Esophagus squamous epithelium (tissue), 5 donors: ENCODE results near the gene EPB41L1. TPM values are rescaled to one million over a fixed set of nuclear protein-coding genes. Genes with fewer than 3 reads are reported as not detected.

Experiments
- DNase-seq: peaks from one replicate; lab custom pipeline; 2025; lab: John Stamatoyannopoulos, UW
- H3K27ac ChIP-seq, 4 donors: fragments of 200-600 bp; sonication (generic); one replicate each; pipeline ENCODE4 v1.5.1; 2016 to 2019; ENCODE audit warnings: mild to moderate bottlenecking in 1 of 4
- H3K27me3 ChIP-seq, 4 donors: fragments of 200-600 bp; sonication (generic); 1 replicate in 3 of 4; 2 replicates in 1 of 4; pipeline versions ENCODE4 v1.5.1 to v1.6.0; 2017 to 2021; ENCODE audit warnings: antibody characterized with exemption in 1 of 4
- H3K36me3 ChIP-seq, 3 donors: fragments of 200-600 bp; sonication (generic); one replicate each; pipeline ENCODE4 v1.5.1; 2016 to 2019
- H3K4me1 ChIP-seq, 3 donors: fragments of 200-600 bp; sonication (generic); one replicate each; pipeline ENCODE4 v1.5.1; 2017 to 2019
- H3K4me3 ChIP-seq, 4 donors: fragments of 200-600 bp; sonication (generic); 1 replicate in 3 of 4; 2 replicates in 1 of 4; pipeline ENCODE4 v1.5.1; 2016 to 2019; ENCODE audit warnings: mild to moderate bottlenecking in 2 of 4, moderate library complexity in 1 of 4
- H3K9me3 ChIP-seq, 3 donors: fragments of 200-600 bp; sonication (generic); one replicate each; pipeline ENCODE4 v1.5.1; 2016 to 2019
- CTCF ChIP-seq, 6 experiments: fragments of 450-650 bp in 4 of 6; fragments of 200-600 bp in 2 of 6; sonication (generic) in 2 of 6; IDR thresholded peaks; one replicate each; pipeline ENCODE4 v1.5.1; 2016 to 2019; ENCODE audit warnings: antibody characterized with exemption in 6 of 6, mild to moderate bottlenecking in 4 of 6, moderate library complexity in 4 of 6
- POLR2A ChIP-seq, 4 donors: fragments of 450-650 bp; IDR thresholded peaks; one replicate each; pipeline ENCODE4 v1.6.1; 2017; ENCODE audit warnings: antibody characterized with exemption in 4 of 4, mild to moderate bottlenecking in 4 of 4, moderate library complexity in 3 of 4
- WGBS, 2 donors: methylation state at CpG; one replicate each; pipeline ENCODE4 v1.1.5; 2018; 5-methylcytosine and 5-hydroxymethylcytosine counted together
- intact Hi-C: fragments of 100-400 bp; cut with DNase I; formaldehyde crosslinking; loops from one replicate; pipeline ENCODE4 v1.15.0; 2022
- total RNA-seq, 4 donors: library from RNA; depleted of rRNA; stranded (reverse); fragments of >200 nt; gene quantifications; one replicate each; pipeline ENCODE4 v1.1.0, GENCODE V29; 2016
- donor health status: DM: yes; HTN: yes; CAD: no.

Gene EPB41L1
- total RNA-seq, 4 donors from 2014 or later = 39.1 to 112 (median 85.7) TPM

DNA sequence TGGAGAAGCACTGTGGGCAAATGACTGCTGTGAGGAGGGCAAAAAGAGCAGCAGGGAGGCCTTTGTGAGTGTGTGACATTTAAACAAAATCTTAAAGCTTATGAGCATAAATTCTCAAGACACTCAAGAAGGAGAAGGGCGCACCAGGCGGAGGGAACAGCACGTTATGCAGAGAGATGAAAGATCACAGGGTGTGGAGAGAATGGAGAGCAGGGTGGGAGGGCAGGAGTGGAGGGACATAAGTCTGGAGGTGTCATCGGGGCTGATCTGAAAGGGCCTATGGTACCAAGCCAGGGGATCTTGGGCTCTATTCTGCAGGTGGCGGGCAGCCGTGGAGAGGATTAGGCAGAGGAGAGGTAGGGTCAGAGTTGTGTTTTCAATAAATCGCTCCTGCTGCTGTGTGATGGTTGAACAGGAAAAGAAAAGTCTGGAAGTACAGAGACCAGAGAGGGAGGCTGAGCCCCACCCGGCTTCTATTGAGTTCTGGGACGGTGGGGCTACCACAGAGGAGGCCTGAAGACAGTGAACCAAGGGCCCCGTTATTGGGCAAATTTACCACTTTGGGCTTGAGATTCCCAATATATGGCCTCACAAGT is 127.3 kb downstream of the EPB41L1 start:
- Histone ChIP-seq H3K27me3 (peaks cover 0 to 78% (median 0%) of the 10 kb centered on the region in 4 donors), H3K4me3 (no peak overlapping the region), H3K4me1 (no peaks in the 10 kb centered on the region), H3K36me3 (no peaks in the 10 kb centered on the region), H3K27ac (no peak overlapping the region), H3K9me3 (no peaks in the 10 kb centered on the region)
- WGBS, 2 donors = 85 to 87% methylated on average over 10 of the region's 10 CpGs
- TF ChIP-seq POLR2A (IDR thresholded peaks at IDR 0.05) (no peak), CTCF (IDR thresholded peaks at IDR 0.05) (no peak)
- intact Hi-C loops = no loop called here
- DNase-seq = no peak

Other genes with a start within 250 kb of the EPB41L1 start
- gene SCAND1, start 200.2 kb upstream of the EPB41L1 start, total RNA-seq = 10 to 100 TPM; 50.2 to 98.6 (median 74.1) TPM
- gene CNBD2, start 186.2 kb upstream of the EPB41L1 start, total RNA-seq = 10 to 100 TPM in 1 of 4 donors, 1 to 10 TPM in 3; 4.0 to 15.3 (median 4.6) TPM
- gene AAR2, start 81.7 kb downstream of the EPB41L1 start, total RNA-seq = 10 to 100 TPM; 13.8 to 27.5 (median 16.5) TPM
- gene DLGAP4, start 151.6 kb downstream of the EPB41L1 start, total RNA-seq = 10 to 100 TPM in 3 of 4 donors, 1 to 10 TPM in 1; 9.4 to 40.4 (median 16.4) TPM